Fibroblast of peridontal ligament (primary cell): Measurements from ENCODE around the gene CDKN2B-AS1.

Experiments
- DNase-seq: peaks from one replicate; pipeline ENCODE4 v3.0.0-alpha.2; 2010; ENCODE audit errors: extremely low read depth

CDKN2B-AS1 gene

DNA sequence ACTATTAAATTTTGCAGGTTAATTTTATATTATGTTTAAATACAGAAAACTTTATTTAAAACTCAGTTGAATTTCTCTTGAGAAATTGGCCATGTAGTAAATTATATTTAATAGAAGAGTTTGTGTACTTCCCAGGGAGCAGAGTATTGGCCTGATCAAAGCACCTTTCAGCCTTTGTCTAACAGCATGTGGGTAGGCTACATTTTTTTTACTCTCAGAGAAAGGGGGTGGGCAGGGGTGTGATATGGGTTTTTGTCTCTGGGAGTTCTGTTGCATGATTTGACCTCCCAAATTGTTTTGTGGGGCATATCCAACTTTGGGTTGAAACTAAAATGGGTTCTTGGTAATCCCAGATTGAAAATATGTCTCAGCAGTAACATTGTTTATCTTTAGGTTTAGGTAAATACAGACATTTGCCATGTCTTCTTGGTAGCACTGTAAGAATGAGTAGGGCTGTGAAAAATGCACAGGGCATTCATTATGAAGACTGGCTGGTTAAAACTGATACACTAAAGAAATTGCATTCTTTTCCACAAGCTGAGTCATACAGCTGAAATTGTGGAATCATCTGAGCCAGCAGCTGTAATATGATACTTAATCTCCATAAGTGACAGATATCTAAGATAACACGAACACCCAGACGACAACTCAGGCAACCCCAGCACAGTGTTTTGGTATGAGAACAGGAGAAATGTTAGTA, 89.9 kb downstream of the CDKN2B-AS1 start:
- peak; percentile 96 for DNase-seq

DNA sequence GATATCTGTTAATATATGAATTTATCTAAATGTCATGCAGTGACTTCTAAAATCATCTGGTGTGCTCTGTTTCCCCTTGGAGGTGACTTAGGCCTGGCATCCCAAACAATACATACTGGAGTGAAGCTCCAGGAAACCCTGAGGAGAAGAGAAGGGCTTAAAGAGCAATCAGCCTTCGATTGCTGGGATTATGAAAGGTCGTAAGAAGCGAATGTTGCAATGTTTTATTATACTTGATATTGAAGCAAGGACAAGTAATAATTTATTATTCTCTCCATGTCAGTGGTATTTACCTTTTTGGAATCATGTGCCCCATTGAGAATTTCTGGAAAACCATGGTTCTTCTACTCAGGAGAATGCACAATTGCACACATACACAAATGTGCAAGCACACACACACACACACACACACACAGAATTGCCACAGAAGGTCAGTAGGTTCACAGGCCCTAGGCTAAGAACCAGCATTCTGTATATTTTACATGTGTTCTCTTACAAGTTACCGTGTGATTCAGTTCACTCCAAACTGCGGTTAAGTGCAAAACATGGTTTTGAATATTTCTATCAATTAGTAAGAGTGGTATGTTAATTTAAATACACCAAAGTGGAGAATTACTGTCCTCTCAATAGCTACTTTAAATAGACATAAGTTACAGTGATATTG, 93.6 kb downstream of the CDKN2B-AS1 start:
- DNase-seq = no peak

DNA sequence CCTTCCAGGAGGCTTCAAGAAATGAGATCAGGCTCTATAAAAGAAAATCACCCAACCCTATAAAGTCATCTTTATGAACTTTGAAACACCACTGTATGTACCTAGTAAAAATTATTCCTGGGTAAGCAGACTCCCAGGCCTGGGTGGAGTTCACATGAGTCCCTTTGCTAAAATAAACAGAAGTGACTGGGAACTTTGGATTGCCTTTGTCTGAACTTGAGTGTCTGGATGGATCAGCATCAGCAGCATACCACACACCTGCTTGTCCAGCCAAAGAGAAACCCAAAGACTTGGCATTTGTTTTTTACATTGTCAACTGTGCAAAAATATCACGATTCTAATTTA, 94.1 kb downstream of the CDKN2B-AS1 start:
- DNase-seq = no peak

DNA sequence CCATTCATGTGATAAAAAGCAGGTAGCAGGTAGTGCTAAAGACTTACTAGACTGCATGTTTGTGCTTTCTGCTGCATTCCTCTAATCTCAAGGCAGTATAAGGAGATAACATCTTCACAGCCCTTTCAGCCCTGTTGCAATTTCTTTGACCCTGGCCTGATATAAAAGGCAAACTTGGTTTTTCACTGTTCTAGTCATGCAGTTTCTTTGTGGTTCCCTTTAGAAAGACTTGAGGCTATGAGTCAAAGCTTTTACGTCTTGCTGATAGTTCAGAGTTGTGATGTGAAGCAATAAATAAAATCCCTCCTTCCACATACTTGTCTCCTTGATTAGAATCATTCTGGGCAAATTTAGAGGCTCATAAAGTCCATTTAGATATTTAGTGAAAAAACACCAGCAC, 103.1 kb downstream of the CDKN2B-AS1 start:
- DNase-seq = peak; percentile 89

DNA sequence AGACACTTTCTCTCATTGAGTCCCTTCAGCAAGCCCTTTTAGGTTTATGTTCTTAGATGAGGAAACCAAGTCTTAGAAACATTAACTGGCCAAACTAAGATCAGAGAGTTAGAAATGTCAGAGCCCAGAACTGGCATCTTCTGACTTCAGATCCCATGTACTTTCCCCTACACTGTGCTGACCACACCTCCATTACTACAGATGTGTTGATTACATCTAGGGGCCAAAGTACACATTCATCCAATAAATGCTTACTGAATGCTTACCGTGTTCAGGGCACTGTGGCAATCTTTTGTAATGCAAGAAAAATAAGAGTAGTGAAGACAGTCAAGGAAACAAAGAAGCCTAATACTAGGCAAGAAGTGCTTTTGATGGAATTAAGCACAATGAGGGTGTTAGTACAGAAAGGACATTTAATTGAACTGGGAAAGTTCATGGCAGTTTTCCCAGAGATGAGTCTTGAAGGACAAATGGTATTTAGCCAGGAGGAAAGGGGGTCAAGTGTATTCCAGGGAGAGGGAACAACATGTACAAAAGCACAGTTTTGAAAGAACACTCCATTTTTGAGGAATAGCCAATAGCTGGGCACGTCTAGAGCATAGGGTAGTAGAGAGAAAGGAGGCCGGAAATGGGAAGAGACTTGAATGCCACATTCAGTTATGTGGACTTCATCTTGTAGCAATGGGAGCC, 104.2 kb downstream of the CDKN2B-AS1 start:
- no peak for DNase-seq

DNA sequence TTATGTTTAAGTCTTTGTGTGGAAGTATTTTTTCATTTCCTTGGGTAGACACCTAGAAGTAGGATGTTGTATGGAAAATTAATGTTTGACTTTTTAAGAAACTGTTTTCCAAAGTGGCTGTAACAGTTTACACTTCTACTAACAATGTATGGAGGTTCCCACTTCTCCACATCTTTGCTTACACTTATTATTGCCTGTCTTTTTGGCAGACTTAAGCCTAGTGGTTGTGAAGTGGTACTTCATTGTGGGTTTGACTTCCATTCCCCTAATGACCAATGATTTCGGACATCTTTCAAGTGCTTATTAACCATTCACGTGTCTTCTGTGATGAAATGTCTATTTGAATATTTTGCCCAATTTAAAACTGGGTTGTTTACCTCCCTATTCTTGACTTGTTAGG, 106.0 kb downstream of the CDKN2B-AS1 start:
- DNase-seq = no peak

DNA sequence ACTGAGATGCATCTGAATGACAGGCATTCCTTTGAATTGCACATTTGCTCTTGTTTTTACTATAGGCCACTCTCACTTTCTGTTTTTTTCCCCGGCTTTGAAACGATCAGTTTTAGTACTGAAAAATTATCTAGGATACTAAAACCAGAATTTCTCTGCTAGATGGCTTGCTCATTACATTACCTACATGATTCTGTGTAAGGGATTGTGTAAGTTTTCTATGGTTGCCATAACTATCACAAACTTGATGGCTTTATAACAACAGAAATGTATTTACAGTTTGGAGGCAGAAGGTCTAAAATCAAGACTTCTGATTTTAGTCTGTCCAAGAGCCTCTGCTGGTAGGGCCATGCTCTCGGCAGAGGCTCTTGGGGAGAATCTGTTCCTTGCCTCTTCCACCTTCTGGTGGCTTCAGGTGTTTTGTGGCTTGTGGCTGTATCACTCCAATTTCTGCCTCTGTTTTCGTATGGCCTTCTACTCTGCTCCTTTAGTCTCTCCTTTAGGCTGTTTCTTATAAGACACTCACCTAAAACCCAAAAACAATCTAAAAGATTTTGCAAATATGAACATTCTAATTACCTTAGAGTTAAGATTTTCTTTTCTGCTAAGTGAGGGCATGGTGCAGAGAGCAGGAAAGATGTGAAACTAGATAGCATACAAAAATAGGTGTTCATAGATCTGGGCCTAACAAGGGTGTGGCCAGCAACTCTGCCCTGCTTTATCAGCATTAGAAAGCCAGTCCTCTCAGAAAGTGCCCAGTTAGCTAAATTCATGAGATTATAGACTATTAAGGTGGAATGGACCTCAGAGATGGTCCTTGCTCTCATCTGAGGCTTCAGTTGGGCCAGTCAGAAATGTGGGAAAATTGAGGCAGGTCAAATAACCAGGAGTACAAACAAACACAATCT, 107.8 kb downstream of the CDKN2B-AS1 start:
- DNase-seq = no peak

DNA sequence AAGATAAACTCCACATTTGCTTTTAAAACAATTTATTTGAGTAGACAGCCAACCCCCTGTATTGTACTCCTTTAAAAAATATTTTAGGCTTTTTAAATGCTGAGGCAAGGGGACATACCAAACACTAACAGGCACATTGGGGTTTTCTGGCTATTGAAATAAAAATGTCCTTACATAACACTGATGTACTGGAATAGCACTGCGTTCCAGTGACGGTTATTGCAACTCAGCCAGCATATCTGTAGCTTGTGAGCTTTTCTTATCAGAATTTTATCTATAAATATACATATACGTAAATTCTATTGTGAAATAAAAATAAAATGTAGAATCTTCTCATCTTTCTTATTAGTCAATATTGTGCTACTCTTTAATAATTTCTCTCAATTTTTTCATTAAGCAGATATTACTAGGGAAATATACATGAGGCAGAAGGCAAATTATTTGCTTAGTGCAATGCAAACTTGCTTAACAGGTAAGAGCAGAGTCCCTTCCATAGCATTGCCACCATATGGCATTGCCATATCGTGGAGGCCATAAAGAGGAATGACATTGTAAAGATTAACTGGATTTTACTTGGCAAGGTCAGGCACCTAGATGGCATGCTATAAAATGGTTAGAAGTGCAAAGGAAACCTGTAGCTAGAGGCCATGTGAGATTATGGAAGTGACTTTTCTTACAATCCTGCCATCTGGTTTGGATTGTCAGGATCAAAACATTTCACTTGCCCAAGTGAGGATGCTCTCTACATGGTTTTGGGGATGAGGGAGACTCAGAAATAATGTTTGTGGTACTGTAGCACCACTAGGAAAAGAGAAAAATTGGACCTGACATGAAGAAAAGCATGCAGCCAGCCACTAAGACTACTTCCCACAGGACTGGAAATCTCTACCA, 109.3 kb downstream of the CDKN2B-AS1 start:
- DNase-seq = peak; percentile 49

DNA sequence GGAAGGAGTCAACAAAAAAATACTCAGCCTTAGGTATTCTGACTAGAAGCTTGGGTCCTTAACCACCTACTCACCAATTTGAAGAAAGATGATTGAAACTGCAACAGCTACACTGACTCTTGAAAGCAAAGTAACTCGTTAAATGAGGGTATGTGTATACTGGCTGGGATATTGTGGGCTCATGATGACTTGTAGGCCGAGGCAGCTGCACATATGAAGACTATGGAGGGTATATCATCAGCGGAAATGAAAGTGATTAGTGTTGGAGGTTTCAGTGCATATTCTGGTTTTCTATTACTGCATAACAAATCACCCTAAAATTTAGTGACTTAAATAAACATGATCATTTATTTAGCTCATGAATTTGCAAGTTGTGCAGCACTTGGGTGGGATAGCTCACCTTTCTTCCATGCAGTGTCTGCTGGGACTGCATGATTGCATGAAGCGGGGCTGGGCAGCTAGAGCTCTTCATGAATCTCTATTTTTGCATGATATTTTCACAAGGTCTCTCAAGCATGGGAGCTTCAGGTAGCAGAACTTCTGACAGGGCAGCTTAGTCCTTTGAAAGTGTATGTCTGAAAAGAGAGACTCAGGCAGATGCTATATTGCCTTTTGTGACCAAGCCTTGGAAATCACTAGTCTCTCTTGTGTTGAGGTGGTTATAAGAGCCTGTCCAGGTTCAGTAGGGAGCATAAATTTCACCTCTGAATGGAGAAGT, 110.6 kb downstream of the CDKN2B-AS1 start:
- DNase-seq = no peak

DNA sequence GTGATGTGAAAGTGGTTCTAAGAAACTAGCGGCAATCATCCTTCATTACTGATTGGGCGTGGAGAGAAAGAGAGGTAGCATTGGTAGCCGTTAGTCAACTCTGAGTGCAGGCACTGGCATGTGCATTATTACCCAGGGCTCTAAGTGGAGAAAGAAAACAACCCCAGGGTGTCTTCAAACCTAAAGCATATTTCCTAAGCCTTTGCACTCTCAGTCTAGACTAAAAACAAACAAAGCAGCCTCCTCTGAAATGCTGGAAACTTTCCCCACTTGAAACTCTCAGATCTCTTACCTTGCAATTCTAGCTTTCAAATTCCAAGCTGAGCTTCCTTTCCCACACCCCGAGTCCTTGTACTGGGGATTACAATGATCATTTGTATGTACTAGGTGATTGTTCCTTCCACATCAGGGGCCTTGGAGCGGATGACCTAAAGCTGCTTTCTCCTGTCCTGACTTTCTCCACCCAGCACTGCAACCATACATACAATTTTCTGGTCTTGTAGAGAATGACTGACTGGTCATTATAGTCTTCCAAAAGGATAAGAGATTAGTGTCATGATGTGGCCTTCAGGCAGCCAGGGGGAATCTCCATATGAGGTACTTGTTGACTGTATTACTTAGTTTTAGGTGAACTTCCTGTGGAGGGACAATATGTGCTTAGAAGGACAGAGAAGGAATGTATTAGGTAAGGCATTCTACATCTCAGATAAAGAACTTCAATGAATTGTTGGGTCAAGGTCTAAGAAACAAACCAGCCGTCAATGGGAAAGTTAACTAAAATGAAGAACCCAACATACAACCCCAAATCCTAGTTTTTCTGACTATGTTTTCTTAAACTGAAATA, 112.8 kb downstream of the CDKN2B-AS1 start:
- no peak for DNase-seq

DNA sequence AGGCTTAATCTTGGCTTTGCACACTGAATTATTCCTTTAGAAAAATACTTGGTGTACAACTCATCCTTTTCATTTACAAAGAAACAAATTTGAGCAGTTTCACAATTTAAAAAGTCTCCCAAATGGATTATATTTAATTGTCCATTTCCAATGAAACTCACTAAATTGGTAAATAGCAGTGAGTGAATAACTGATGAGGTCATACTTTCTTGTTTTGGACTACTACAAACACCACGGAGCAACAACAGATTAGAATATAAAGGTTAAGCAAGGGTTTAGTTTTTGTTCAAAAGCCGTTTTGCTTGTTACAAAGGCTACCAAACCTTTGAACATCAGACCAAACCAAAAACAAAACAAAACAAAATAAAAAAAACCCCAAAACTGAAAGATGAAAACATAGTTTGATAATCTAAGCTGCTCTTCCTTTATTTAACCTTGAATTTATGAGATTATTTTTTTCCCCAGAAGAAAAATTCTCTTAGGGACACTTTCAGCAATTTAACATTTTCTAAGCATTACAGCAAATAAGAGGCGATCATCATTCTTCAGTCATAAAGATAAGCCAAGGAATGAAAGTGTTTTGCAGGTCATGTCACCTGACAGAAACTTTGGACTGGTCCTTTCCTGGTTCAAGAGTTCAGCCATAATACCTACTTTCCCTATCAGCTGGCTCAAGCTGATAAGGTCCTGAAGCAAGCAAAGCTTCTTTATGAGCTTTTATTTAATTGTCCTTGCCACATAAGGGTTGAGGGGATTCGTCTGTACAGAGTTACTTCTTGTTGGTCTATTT, 114.2 kb downstream of the CDKN2B-AS1 start:
- DNase-seq = peak; percentile 58

DNA sequence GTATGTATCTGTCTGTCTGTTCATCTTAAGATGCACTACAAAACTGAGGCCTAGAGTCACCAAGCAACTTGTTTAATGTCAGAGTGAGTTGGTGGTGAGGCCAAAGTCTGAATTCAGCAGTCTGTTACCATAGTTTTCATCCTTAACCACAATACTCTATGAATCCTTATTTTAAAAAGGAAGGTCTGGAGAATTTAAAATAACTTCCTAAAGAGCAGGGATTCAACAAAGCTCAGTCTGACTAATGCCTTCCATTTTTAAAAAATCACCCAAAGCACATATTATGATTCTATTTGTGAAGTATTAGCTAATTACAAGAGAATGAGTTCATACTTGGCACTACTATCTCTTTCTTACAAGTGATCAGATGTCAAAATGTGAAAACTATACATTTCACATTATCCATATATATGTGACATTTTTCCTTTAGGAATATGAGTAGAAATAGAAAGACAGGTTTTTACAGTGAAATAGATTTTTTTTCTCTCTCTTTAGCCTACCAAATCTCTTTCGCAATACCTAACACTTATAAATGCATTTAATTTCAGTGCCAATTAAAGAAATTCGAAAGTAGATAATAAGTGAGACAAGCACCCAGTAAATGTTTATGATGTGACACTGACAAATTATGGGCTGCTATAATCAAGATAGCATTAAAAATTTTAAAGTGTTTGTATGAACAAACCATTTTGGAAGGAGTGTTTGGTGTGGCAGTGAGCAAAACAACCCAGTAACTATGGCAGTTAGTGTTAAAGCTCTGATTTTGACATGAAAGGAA, 116.8 kb downstream of the CDKN2B-AS1 start:
- DNase-seq = peak; percentile 18

DNA sequence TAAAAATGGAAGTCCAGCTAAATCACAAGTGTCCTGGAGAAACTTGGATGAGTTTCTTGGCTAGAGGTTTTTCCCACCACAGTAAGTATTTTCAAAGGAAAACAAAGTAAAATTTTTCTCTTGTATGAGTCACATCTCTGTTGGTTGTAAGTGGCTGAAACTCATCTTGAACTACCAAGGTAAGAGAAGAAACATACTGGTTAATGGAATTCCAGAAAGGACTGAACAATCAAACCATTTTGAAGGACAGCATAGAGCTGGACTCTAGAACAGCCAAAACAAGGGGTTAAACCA, 117.3 kb downstream of the CDKN2B-AS1 start:
- peak; percentile 79 for DNase-seq

DNA sequence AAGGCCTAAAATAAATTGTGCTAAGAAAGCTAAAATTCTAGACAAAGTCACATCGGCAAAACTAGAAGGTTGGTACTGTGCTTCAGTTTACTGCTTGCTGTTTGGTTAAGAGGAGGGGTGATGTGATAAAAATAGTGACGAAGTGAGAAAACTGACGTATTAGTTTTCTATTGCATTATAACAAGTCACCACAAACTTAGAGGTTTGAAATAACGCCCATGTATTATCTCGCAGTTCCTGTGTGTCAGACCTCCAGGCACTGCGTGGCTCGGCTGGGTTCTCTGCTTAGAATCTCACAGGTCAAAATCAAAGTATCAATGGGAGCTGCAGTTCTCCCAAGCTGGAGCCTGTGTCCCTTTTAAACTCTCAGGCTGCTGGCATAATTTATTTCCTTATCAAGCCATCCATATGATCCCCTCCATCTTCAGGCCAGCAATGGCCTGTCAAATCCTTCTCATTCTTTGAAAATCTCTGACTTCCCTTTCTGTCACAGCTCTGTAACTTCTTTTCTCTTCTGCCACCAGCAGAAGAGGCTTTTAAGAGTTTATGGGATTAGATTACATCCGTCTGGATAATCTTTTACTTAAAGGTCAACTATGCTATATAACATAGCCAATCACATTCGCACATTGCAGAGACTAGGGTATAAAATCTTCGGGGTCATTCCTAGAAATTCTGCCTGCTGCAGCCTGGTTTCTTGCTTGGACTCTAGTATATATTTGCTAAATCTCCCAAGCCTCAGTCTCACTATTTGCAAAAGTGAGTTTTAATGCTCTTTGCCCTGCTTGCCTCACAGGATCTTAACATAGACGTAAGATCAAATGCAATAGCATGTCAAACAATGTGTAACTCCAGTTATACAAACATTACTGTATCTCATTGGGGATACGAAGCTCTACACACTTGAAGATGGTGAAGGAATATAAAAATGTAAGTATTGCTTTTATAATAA, 118.6 kb downstream of the CDKN2B-AS1 start:
- no peak for DNase-seq

DNA sequence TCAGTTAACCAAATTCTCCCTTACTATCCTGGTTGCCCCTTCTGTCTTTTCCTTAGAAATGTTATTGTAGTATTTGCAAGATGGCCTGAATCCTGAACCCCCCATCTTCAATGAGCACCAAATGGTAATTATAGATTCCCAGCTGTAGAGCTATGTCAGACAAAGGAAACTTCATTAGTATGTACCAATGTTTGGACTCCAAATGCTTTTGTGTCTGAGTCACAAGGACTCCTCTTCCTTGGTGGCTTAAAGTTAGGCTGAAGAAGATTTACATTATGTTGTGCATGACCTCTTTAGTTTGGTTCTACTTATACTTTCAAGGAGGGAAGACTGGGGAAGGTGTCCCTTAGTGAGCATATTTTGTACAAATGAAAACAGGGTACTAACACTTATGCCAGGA, 120.4 kb downstream of the CDKN2B-AS1 start:
- DNase-seq = peak; percentile 59

DNA sequence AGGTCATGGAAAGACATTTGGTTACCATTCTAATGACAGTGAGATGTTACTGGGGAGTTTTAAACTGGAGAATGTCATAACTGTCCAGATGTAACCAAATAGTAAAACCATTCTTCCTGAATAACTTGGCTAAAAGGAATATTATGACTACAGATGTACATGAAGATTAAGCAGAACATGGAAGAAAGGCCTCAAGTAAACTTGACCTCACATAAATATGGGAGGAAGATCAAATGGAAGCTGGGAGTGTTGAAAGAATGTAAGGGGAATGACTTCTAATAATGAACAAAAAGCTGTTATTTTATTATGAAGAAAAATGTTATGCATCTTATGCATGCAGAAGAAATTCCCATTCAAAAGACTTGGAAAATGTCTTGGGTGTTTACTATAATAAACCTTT, 122.2 kb downstream of the CDKN2B-AS1 start:
- DNase-seq = no peak
